ENCODE results near the gene LGALS9. TPM values are rescaled to one million over a fixed set of nuclear protein-coding genes. Genes with fewer than 3 reads are reported as not detected.

LGALS9 gene
- total RNA-seq, 2 experiments from 2014 or later = 38.3 to 39.8 TPM

DNA sequence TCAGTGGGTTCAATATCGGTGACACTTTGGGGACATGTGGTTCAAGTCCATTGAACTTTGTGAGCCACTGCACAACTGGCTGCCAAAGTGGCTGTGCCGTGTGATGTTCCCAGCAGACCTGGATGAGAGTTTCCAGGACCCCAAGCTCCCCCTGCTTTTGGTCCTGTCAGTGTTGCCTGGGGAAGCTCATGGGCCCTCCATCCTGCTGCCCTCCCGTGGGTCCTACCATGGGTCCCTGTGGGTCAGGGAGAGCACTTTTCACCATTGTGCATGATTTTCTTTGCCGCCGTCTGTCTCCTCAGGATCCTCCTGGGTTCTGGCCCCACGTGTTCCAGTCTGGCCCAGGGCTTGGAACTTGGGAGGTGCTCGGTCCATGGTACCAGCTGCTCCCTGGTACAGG is 38.1 kb downstream of the LGALS9 start:
- Histone ChIP-seq H3K9me3 (ENCODE audit: control insufficient read depth in 1 of 2, insufficient read depth in 1 of 2, low read length in 2 of 2) (no peaks in the 10 kb centered on the region), H3K27me3 (ENCODE audit: control insufficient read depth in 1 of 2, insufficient read depth in 2 of 2, low read length in 2 of 2) (no peaks in the 10 kb centered on the region), H3K4me1 (ENCODE audit: insufficient read depth, low read length) (no peaks in the 10 kb centered on the region), H3K36me3 (ENCODE audit: insufficient read depth, low read length) (no peaks in the 10 kb centered on the region), H3K4me3 (ENCODE audit: low read length) (no peak overlapping the region), H3K27ac (ENCODE audit: low read depth in 1 of 2, low read length in 2 of 2) (no peak overlapping the region)
- no peak overlapping the region for H3K4me3 Mint-ChIP-seq
- ChIA-PET POLR2A (no interaction called here), CTCF (no interaction called here)
- no peak for ATAC-seq (ENCODE audit: poor library complexity)
- no peak for TF ChIP-seq CTCF (IDR thresholded peaks at IDR 0.05)
- intact Hi-C loops (cut with DNase I, micrococcal nuclease) = no loop called here
- no peaks in the 10 kb centered on the region for H3K4me1 Mint-ChIP-seq (ENCODE audit: low read depth)
- no peaks in the 10 kb centered on the region for H3K36me3 Mint-ChIP-seq (ENCODE audit: low read depth)
- H3K27me3 Mint-ChIP-seq = no peaks in the 10 kb centered on the region
- H3K9me3 Mint-ChIP-seq = no peaks in the 10 kb centered on the region
- H3K27ac Mint-ChIP-seq = no peak overlapping the region
- no peak for DNase-seq

DNA sequence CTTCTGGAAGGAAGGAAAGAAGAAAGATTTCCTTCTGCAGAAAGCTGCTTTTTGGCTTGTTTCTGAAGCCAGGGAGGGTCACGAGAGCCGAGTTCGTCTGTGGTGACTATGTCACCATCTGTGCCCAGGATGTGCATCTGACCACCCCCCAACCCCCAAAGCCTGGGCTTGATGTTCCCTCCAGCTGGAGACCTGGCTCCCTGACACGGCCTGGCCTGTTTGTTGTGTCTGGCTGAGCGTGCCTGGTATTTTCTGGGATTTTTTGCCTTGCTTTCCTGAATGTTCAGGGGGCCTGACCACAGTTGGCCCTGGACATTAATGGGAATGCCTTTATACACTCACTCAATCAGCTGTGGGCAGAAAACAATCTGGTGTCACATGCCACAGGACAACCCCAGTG is 38.9 kb downstream of the LGALS9 start:
- DNase-seq (no peak), ATAC-seq (ENCODE audit: poor library complexity) (no peak)
- Mint-ChIP-seq H3K4me1 (ENCODE audit: low read depth) (no peaks in the 10 kb centered on the region), H3K4me3 (no peak overlapping the region), H3K27me3 (no peaks in the 10 kb centered on the region), H3K36me3 (ENCODE audit: low read depth) (no peaks in the 10 kb centered on the region), H3K27ac (no peak overlapping the region), H3K9me3 (no peaks in the 10 kb centered on the region)
- H3K4me3 ChIP-seq (ENCODE audit: low read length) = no peak overlapping the region
- intact Hi-C loops (cut with DNase I, micrococcal nuclease) = no loop called here
- H3K36me3 ChIP-seq (ENCODE audit: insufficient read depth, low read length) = no peaks in the 10 kb centered on the region
- CTCF ChIA-PET = no interaction called here
- H3K27me3 ChIP-seq (ENCODE audit: control insufficient read depth in 1 of 2, insufficient read depth in 2 of 2, low read length in 2 of 2) = no peaks in the 10 kb centered on the region
- H3K9me3 ChIP-seq (ENCODE audit: control insufficient read depth in 1 of 2, insufficient read depth in 1 of 2, low read length in 2 of 2) = no peaks in the 10 kb centered on the region
- no peak overlapping the region for H3K27ac ChIP-seq (ENCODE audit: low read depth in 1 of 2, low read length in 2 of 2)
- no peaks in the 10 kb centered on the region for H3K4me1 ChIP-seq (ENCODE audit: insufficient read depth, low read length)
- no peak for TF ChIP-seq CTCF (IDR thresholded peaks at IDR 0.05)
- POLR2A ChIA-PET = no interaction called here

DNA sequence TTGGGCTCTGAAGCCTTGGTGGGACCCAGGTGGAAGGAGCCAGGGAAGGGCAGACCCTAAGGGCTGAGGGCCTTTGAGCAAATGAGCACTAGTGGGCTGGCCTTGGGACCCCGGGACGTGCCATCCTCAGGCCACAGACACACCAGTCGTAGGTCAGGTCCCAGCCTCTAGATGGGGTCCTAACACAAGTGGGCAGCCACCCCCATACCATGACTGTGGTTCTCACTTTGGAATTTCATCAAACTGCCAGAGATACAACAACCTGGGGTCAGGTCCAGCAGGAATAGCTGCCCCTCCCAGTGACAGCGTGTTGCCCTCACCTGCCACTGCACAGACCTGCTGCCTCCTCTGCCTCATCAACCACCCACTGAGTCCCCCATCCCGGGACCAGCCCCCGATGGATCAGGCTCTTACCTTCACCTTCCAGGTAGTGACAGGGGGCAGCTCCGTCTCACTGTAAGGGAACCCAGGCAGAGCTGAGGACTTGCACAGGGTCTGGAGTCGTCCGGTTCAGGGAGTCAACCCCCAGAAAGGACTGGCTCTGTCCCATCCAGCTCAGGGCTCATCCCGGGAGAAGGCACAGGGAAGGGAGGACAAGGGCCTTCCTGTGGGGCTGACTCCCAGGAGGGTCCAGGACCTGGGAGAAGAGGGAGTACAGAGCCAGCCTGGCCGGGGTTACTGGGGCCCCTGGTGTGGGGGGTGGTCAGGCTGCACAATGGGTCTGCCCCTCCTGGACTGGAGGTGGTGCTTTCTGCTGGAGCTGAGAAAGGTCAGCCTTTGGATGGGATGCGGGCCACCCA is 40.0 kb downstream of the LGALS9 start:
- H3K27me3 Mint-ChIP-seq = peaks cover 6% of the 10 kb centered on the region
- H3K9me3 Mint-ChIP-seq = no peaks in the 10 kb centered on the region
- no peaks in the 10 kb centered on the region for H3K36me3 Mint-ChIP-seq (ENCODE audit: low read depth)
- no peak overlapping the region for H3K4me3 Mint-ChIP-seq
- intact Hi-C loops (cut with DNase I, micrococcal nuclease) = no loop called here
- Histone ChIP-seq H3K9me3 (ENCODE audit: control insufficient read depth in 1 of 2, insufficient read depth in 1 of 2, low read length in 2 of 2) (no peaks in the 10 kb centered on the region), H3K4me3 (ENCODE audit: low read length) (no peak overlapping the region), H3K36me3 (ENCODE audit: insufficient read depth, low read length) (no peaks in the 10 kb centered on the region), H3K27me3 (ENCODE audit: control insufficient read depth in 1 of 2, insufficient read depth in 2 of 2, low read length in 2 of 2) (no peaks in the 10 kb centered on the region), H3K4me1 (ENCODE audit: insufficient read depth, low read length) (no peaks in the 10 kb centered on the region), H3K27ac (ENCODE audit: low read depth in 1 of 2, low read length in 2 of 2) (no peak overlapping the region)
- no peak for TF ChIP-seq CTCF (IDR thresholded peaks at IDR 0.05)
- no peaks in the 10 kb centered on the region for H3K4me1 Mint-ChIP-seq (ENCODE audit: low read depth)
- CTCF ChIA-PET = no interaction called here
- POLR2A ChIA-PET = no interaction called here
- DNase-seq (no peak), ATAC-seq (ENCODE audit: poor library complexity) (no peak)
- no peak overlapping the region for H3K27ac Mint-ChIP-seq

Measured in CD4-positive, alpha-beta T cell (primary cell).